Heart left ventricle (tissue), 16 donors: ENCODE measurements around the gene MORC2. TPM values are rescaled to one million over a fixed set of nuclear protein-coding genes. Genes with fewer than 3 reads are reported as not detected.

Source experiments
- ATAC-seq, 4 donors: fragments of 200-7000 bp; cut with Tn5 transposase; one replicate each; pipeline ENCODE4 v1.9.1; 2020 to 2022; ENCODE audit warnings: moderate library complexity in 4 of 4, mild to moderate bottlenecking in 3 of 4, moderate number of reproducible peaks in 1 of 4
- DNase-seq, 5 donors: peaks; one replicate each; pipeline ENCODE4 v3.0.0-alpha.2; 2020
- H3K27ac ChIP-seq, 12 donors: fragments of 200-600 bp; sonication (generic) in 4 of 12; one replicate each; pipeline versions ENCODE4 v1.5.0 to v1.8.0; 2016 to 2022; ENCODE audit warnings: mild to moderate bottlenecking in 2 of 12
- H3K27me3 ChIP-seq, 9 donors: fragments of 200-600 bp; sonication (generic) in 2 of 9; one replicate each; pipeline versions ENCODE4 v1.5.1 to v1.8.0; 2016 to 2022; ENCODE audit warnings: mild to moderate bottlenecking in 3 of 9
- H3K36me3 ChIP-seq, 9 donors: fragments of 200-600 bp; sonication (generic) in 2 of 9; one replicate each; pipeline versions ENCODE4 v1.5.0 to v1.8.0; 2018 to 2022; ENCODE audit warnings: mild to moderate bottlenecking in 2 of 9
- H3K4me1 ChIP-seq, 12 donors: fragments of 200-600 bp; sonication (generic) in 4 of 12; one replicate each; pipeline versions ENCODE4 v1.5.0 to v1.8.0; 2016 to 2022; ENCODE audit warnings: mild to moderate bottlenecking in 3 of 12
- H3K4me3 ChIP-seq, 12 donors: fragments of 200-600 bp; sonication (generic) in 4 of 12; one replicate each; pipeline versions ENCODE4 v1.5.0 to v1.8.0; 2017 to 2022; ENCODE audit warnings: mild to moderate bottlenecking in 9 of 12, moderate library complexity in 4 of 12
- H3K9me3 ChIP-seq, 12 donors: fragments of 200-600 bp; sonication (generic) in 4 of 12; one replicate each; pipeline versions ENCODE4 v1.5.0 to v1.8.0; 2016 to 2022; ENCODE audit warnings: mild to moderate bottlenecking in 1 of 12
- POLR2A ChIP-seq, 2 donors: fragments of 450-650 bp; IDR thresholded peaks; one replicate each; pipeline ENCODE4 v1.6.1; 2017; ENCODE audit warnings: antibody characterized with exemption in 2 of 2, mild to moderate bottlenecking in 2 of 2, moderate library complexity in 2 of 2
- WGBS, 4 donors: extraction: QIAGEN DNeasy Blood & Tissue Kit in 2 of 4; methylation state at CpG; one replicate each; pipeline versions ENCODE4 v1.1.5 to v1.1.7; 2013 to 2018; 5-methylcytosine and 5-hydroxymethylcytosine counted together
- intact Hi-C, 10 donors: fragments of 100-400 bp; cut with DNase I; formaldehyde crosslinking; loops; one replicate each; pipeline versions ENCODE4 v1.11.1 to v1.14.2; 2022
- polyA plus RNA-seq, 2 donors: library from polyadenylated mRNA; stranded (reverse); fragments of 200-250 nt; gene quantifications; one replicate each; pipeline ENCODE4 v1.2.3, GENCODE V29; 2013
- total RNA-seq, 9 donors: library from RNA; depleted of rRNA in 2 of 9; stranded (reverse); fragments of >200 nt in 2 of 9; fragmentation: NEBNext Ultra II Directional in 3 of 9; extraction: Animal tissue kit (Norgen Biotek cat#: 25700) in 3 of 9; gene quantifications; one replicate each; pipeline versions ENCODE4 v1.1.0 to v1.2.4, GENCODE V29; 2016 to 2023
- TF ChIP-seq, protein P1 (sequence below), 12 donors: fragments of 200-600 bp; sonication (generic) in 4 of 12; IDR thresholded peaks; one replicate each; pipeline versions ENCODE4 v1.5.0 to v1.8.0; 2018 to 2022; ENCODE audit warnings: antibody characterized with exemption in 12 of 12, mild to moderate bottlenecking in 5 of 12
- donor health status: ischemic (EF 13 %, LVEDD 7.1; RV severe dilation, severe dysfunction).
- donor health status: healthy with polysubstance abuse.
- donor health status: DM: no; HTN: yes; CAD: no.
- donor health status: DM: no; HTN: no; CAD: no.
- donor health status: ischemic (EF 25% LVEDD 6.9; RV normal size, moderate dysfunction).
- donor health status: ischemic (EF 25% LVEDD 5.7; RV mildly dilated, moderate dysfunction).
- donor health status: healthy.
- donor health status: DM: yes; HTN: yes; CAD: no.
- donor health status: ischemic (EF 35%, LVEDD 5.7; RV mildly dilated, moderate dysfunction).
- donor health status: nonischemic (EF 11% LVEDD 7.7; RV severe dilation, severe dysfunction).
- donor health status: DM: yes; HTN: yes; CAD: no.
- donor health status: PGD.
- donor health status: ischemic (EF 29% LVEDD 5.4; RV normal size, mild dysfunction).
- donor health status: nonischemic (EF 23%, LVEDD 6.1; RV moderate dilation, normal function).

MORC2 gene
- total and polyA plus RNA-seq, 11 donors: 12.0 to 24.4 (median 17.8) TPM

DNA sequence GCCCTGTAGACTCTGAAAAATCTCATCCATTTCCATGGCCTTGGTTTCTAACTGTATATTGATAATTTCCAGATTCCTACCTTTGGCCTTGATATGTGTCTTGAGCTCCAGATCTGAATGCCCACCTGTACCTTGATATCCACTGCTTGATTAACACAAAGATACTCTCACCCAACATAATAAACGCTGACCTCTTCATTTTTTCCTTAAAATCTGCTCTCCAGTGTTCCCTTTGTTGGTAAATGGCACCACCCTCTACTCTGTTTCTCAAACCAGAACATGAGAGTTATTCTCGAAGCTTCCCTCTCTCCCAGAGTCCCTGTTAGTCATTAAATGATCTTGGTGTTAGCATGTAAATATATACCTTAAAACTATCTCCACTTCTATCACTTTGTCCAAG, 13.9 kb upstream of the MORC2 start:
- TF ChIP-seq, protein P1, sequence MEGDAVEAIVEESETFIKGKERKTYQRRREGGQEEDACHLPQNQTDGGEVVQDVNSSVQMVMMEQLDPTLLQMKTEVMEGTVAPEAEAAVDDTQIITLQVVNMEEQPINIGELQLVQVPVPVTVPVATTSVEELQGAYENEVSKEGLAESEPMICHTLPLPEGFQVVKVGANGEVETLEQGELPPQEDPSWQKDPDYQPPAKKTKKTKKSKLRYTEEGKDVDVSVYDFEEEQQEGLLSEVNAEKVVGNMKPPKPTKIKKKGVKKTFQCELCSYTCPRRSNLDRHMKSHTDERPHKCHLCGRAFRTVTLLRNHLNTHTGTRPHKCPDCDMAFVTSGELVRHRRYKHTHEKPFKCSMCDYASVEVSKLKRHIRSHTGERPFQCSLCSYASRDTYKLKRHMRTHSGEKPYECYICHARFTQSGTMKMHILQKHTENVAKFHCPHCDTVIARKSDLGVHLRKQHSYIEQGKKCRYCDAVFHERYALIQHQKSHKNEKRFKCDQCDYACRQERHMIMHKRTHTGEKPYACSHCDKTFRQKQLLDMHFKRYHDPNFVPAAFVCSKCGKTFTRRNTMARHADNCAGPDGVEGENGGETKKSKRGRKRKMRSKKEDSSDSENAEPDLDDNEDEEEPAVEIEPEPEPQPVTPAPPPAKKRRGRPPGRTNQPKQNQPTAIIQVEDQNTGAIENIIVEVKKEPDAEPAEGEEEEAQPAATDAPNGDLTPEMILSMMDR (IDR thresholded peaks at IDR 0.05): no peak
- TF ChIP-seq POLR2A (IDR thresholded peaks at IDR 0.05): no peak
- H3K4me1 ChIP-seq: no peaks in the 10 kb centered on the region
- no peak overlapping the region for H3K27ac ChIP-seq
- no peaks in the 10 kb centered on the region for H3K27me3 ChIP-seq
- H3K9me3 ChIP-seq: peaks cover 0 to 75% (median 21%) of the 10 kb centered on the region in 12 donors
- H3K36me3 ChIP-seq: no peaks in the 10 kb centered on the region
- intact Hi-C loops: loop anchor here in 1 of 10 donors (10.0 kb wide), 1 partner anchor 52 kb away; no protein-coding TSS in a partner anchor
- WGBS, 4 donors: 90 to 93% (median 91%) methylated on average over 2 of the region's 2 CpGs
- no peak for ATAC-seq
- DNase-seq: no peak
- no peak overlapping the region for H3K4me3 ChIP-seq

DNA sequence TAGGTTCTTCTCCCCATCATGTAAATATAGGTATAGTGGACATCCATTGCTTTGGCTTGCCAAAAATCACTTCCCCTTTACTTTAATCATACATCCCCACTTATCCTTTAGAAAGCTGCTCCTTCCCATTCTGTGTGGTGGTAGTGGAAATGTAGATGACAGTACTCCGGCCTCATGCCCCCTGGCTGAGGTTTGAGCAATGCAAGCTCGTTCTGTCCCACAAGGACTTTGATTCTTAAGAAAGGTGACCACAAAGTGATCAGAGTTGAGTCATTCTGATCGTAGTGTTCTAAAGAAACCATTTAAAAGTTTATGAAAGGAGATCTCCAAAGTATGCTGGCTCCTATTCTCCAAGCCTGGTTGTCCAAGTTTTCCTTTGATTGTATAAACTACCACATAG, 11.4 kb upstream of the MORC2 start:
- WGBS, 4 donors: 90 to 97% (median 94%) methylated on average over 3 of the region's 3 CpGs
- Histone ChIP-seq H3K9me3 (peaks cover 0 to 97% (median 34%) of the 10 kb centered on the region in 12 donors), H3K4me1 (no peaks in the 10 kb centered on the region), H3K4me3 (no peak overlapping the region), H3K36me3 (peaks cover 0 to 12% (median 7%) of the 10 kb centered on the region in 9 donors), H3K27me3 (no peaks in the 10 kb centered on the region), H3K27ac (no peak overlapping the region)
- no peak for TF ChIP-seq POLR2A (IDR thresholded peaks at IDR 0.05)
- TF ChIP-seq, protein P1 (IDR thresholded peaks at IDR 0.05): no peak
- ATAC-seq: no peak
- intact Hi-C loops: loop anchor here in 3 of 10 donors (10.0 kb wide), 1 partner anchor 55 kb away; no protein-coding TSS in a partner anchor
- no peak for DNase-seq

DNA sequence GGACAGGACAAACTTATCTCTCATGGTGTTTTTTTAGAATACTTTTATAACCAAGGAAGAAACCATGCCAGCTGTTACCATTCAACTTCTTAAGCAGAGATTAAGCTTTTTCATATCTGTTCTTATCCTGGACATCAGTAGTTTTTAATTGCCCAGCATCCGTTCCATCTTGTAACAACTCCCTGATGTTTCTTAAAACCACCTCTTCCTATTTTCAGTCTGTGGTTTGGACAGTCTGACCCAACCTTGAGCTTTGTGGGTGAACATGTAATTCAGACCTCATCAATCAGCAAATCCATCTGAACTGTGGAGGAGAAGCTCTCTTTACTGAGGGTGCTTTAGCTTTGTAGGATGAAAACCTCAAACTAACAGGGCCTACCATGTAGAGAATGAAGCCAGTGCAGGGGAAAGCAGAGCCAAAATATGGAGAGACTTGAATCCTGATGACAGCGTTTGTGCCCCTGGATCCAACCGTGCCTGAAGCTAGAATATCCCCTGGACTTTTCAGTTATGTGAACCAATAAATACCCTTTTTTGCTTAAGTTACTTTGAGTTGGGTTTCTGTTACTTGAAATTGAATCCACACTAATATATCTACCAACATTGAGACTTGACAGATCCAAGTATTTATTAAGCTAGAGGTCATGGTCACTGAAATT, 9.9 kb upstream of the MORC2 start:
- WGBS, 4 donors: 93 to 97% (median 95%) methylated on average over 3 of the region's 3 CpGs
- H3K4me3 ChIP-seq: no peak overlapping the region
- no peaks in the 10 kb centered on the region for H3K4me1 ChIP-seq
- intact Hi-C loops: loop anchor here in 2 of 10 donors (10.0 kb wide), 1 partner anchor 56 kb away; no protein-coding TSS in a partner anchor
- H3K36me3 ChIP-seq: peaks cover 0 to 27% (median 16%) of the 10 kb centered on the region in 9 donors
- H3K27me3 ChIP-seq: no peaks in the 10 kb centered on the region
- peaks cover 0 to 100% (median 43%) of the 10 kb centered on the region in 12 donors for H3K9me3 ChIP-seq
- DNase-seq: no peak
- no peak for ATAC-seq
- TF ChIP-seq, protein P1 (IDR thresholded peaks at IDR 0.05): no peak
- TF ChIP-seq POLR2A (IDR thresholded peaks at IDR 0.05): no peak
- H3K27ac ChIP-seq: no peak overlapping the region

DNA sequence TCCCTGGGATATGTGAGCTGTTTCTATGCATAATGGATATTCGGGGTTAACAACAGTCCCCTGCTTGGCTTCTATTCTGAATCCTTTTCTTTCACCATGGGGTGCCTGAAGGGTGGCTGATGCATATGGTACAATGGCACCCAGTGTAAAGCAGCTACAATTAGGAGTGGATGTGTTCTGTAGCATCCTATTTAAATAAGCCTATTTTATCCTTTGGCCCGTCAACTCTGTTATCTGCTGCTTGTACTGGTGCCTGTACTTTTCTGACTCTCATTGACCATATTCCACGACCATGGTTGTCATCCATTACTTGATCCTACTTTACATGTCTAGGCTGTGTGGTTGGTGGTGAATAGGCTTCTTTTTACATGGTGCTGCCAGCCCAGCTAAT, 1.8 kb upstream of the MORC2 start:
- Histone ChIP-seq H3K27ac (peak overlapping the region in 8 of 12 donors; percentile 89 to 98 (median 96)), H3K4me1 (peaks cover 0 to 54% (median 33%) of the 10 kb centered on the region in 12 donors), H3K9me3 (peaks cover 0 to 68% (median 35%) of the 10 kb centered on the region in 12 donors), H3K36me3 (peaks cover 0 to 43% (median 33%) of the 10 kb centered on the region in 9 donors), H3K4me3 (peak overlapping the region; percentile 53 to 94 (median 84)), H3K27me3 (no peaks in the 10 kb centered on the region)
- TF ChIP-seq, protein P1 (IDR thresholded peaks at IDR 0.05): no peak
- no peak for TF ChIP-seq POLR2A (IDR thresholded peaks at IDR 0.05)
- 35 to 43% (median 41%) methylated on average over 3 of the region's 3 CpGs for WGBS, 4 donors
- ATAC-seq: no peak
- DNase-seq: no peak
- intact Hi-C loops: loop anchor here in 4 of 10 donors (5.0 to 10.0 kb wide), 3 partner anchors 64 to 72 kb away; no protein-coding TSS in a partner anchor
